ENCODE measurements around the gene CCR9. TPM values are rescaled to one million over a fixed set of nuclear protein-coding genes. Genes with fewer than 3 reads are reported as not detected.

Gene CCR9
- total RNA-seq, 4 donors from 2014 or later = 0.14 to 1.3 TPM; not detected in 2

- Histone ChIP-seq H3K4me3 (no peak overlapping the region), H3K27me3 (no peaks in the 10 kb centered on the region), H3K9me3 (no peaks in the 10 kb centered on the region), H3K27ac (no peak overlapping the region), H3K36me3 (no peaks in the 10 kb centered on the region), H3K4me1 (no peaks in the 10 kb centered on the region)
- DNase-seq = no peak
- WGBS, 2 donors (ENCODE audit: low coverage in 1 of 2) = 72 to 80% methylated on average over 10 to 23 of the region's 23 CpGs
- TF ChIP-seq POLR2AphosphoS5 (IDR thresholded peaks at IDR 0.05) = no peak
- TF ChIP-seq EP300 (IDR thresholded peaks at IDR 0.05; ENCODE audit: low read depth) = no peak
- no peak for TF ChIP-seq CTCF (IDR thresholded peaks at IDR 0.05)
- TF ChIP-seq POLR2A (IDR thresholded peaks at IDR 0.05) = no peak
- in situ Hi-C loops (cut with MboI; ENCODE audit: low pct_ligation_motif_present in 1 of 4, low pct_unique_long_range_greater_than_20kb in 1 of 4, low sequenced_read_pairs in 3 of 4) (no loop called here), intact Hi-C loops (cut with DNase I; ENCODE audit: low total_unique reads) (no loop called here)
Measured at GRCh38 chr3:45884368-45885201, 1.8 kb upstream of the CCR9 start.

GRCh38 chr3:45887285-45887684, 942 bp downstream of the CCR9 start:
- Histone ChIP-seq H3K36me3 (no peaks in the 10 kb centered on the region), H3K9me3 (no peaks in the 10 kb centered on the region), H3K4me3 (no peak overlapping the region), H3K4me1 (peaks cover 0 to 4% (median 0%) of the 10 kb centered on the region in 4 donors), H3K27me3 (no peaks in the 10 kb centered on the region), H3K27ac (no peak overlapping the region)
- intact Hi-C loops (cut with DNase I; ENCODE audit: low total_unique reads) = no loop called here
- 73 to 81% methylated on average over 4 of the region's 4 CpGs for WGBS, 2 donors (ENCODE audit: low coverage in 1 of 2)
- TF ChIP-seq POLR2A (IDR thresholded peaks at IDR 0.05) (no peak), CTCF (IDR thresholded peaks at IDR 0.05) (no peak), EP300 (IDR thresholded peaks at IDR 0.05; ENCODE audit: low read depth) (no peak)
- DNase-seq = no peak
- in situ Hi-C loops (cut with MboI; ENCODE audit: low pct_ligation_motif_present in 1 of 4, low pct_unique_long_range_greater_than_20kb in 1 of 4, low sequenced_read_pairs in 3 of 4) = no loop called here

GRCh38 chr3:45887759-45888511, 1.6 kb downstream of the CCR9 start:
- in situ Hi-C loops (cut with MboI; ENCODE audit: low pct_ligation_motif_present in 1 of 4, low pct_unique_long_range_greater_than_20kb in 1 of 4, low sequenced_read_pairs in 3 of 4) (no loop called here), intact Hi-C loops (cut with DNase I; ENCODE audit: low total_unique reads) (no loop called here)
- 69% methylated on average over 3 to 7 of the region's 7 CpGs for WGBS, 2 donors (ENCODE audit: low coverage in 1 of 2)
- TF ChIP-seq CTCF (IDR thresholded peaks at IDR 0.05) = no peak
- no peak for TF ChIP-seq EP300 (IDR thresholded peaks at IDR 0.05; ENCODE audit: low read depth)
- TF ChIP-seq POLR2A (IDR thresholded peaks at IDR 0.05) = no peak
- no peak for TF ChIP-seq POLR2AphosphoS5 (IDR thresholded peaks at IDR 0.05)
- H3K4me3 ChIP-seq = no peak overlapping the region
- no peaks in the 10 kb centered on the region for H3K36me3 ChIP-seq
- H3K9me3 ChIP-seq = no peaks in the 10 kb centered on the region
- peaks cover 0 to 4% (median 0%) of the 10 kb centered on the region in 4 donors for H3K4me1 ChIP-seq
- DNase-seq = no peak
- H3K27me3 ChIP-seq = no peaks in the 10 kb centered on the region
- H3K27ac ChIP-seq = no peak overlapping the region

GRCh38 chr3:45889337-45889736, 3.0 kb downstream of the CCR9 start:
- H3K4me3 ChIP-seq = no peak overlapping the region
- H3K27ac ChIP-seq = no peak overlapping the region
- H3K27me3 ChIP-seq = no peaks in the 10 kb centered on the region
- 56 to 57% methylated on average over 4 of the region's 4 CpGs for WGBS, 2 donors (ENCODE audit: low coverage in 1 of 2)
- in situ Hi-C loops (cut with MboI; ENCODE audit: low pct_ligation_motif_present in 1 of 4, low pct_unique_long_range_greater_than_20kb in 1 of 4, low sequenced_read_pairs in 3 of 4) (no loop called here), intact Hi-C loops (cut with DNase I; ENCODE audit: low total_unique reads) (no loop called here)
- H3K9me3 ChIP-seq = no peaks in the 10 kb centered on the region
- no peak for DNase-seq
- TF ChIP-seq POLR2A (IDR thresholded peaks at IDR 0.05) = no peak
- no peak for TF ChIP-seq POLR2AphosphoS5 (IDR thresholded peaks at IDR 0.05)
- TF ChIP-seq CTCF (IDR thresholded peaks at IDR 0.05) = no peak
- no peak for TF ChIP-seq EP300 (IDR thresholded peaks at IDR 0.05; ENCODE audit: low read depth)
- peaks cover 0 to 4% (median 0%) of the 10 kb centered on the region in 4 donors for H3K4me1 ChIP-seq
- no peaks in the 10 kb centered on the region for H3K36me3 ChIP-seq

All from transverse colon (tissue), 4 donors.